K562 (cell line): ENCODE data around the gene LRP10. TPM values are rescaled to one million over a fixed set of nuclear protein-coding genes. Genes with fewer than 3 reads are reported as not detected.

Source experiments
- GABPB1 ChIP-seq: sonication (generic); formaldehyde crosslinking; IDR thresholded peaks from 2 replicates; pipeline ENCODE4 v1.8.0; 2022; ENCODE audit warnings: mild to moderate bottlenecking, missing genetic modification reagents
- MCM5 ChIP-seq: fragments of 450-650 bp; IDR thresholded peaks from 2 replicates; pipeline ENCODE4 v1.6.1; 2016; ENCODE audit warnings: low read depth
- NCOA2 ChIP-seq, 2 experiments: fragments of 450-650 bp; IDR thresholded peaks; 2 replicates each; pipeline ENCODE4 v1.6.1; 2018; ENCODE audit warnings: mild to moderate bottlenecking in 2 of 2, moderate library complexity in 1 of 2; ENCODE audit not compliant: partially characterized antibody in 2 of 2
- OTX1 ChIP-seq: fragments of 450-650 bp; formaldehyde crosslinking; IDR thresholded peaks from 2 replicates; pipeline ENCODE4 v1.4.0; 2022; ENCODE audit warnings: mild to moderate bottlenecking
- PTBP1 ChIP-seq: fragments of 200-400 bp; formaldehyde crosslinking; IDR thresholded peaks from 2 replicates; pipeline ENCODE4 v1.6.1; 2017; ENCODE audit warnings: low read depth, low read length
- SOX6 ChIP-seq: fragments of 450-650 bp; IDR thresholded peaks from 2 replicates; pipeline ENCODE4 v1.6.1; 2014; ENCODE audit warnings: mild to moderate bottlenecking
- TSHZ1 ChIP-seq: fragments of 250-450 bp; sonication (Bioruptor Pico); IDR thresholded peaks from 2 replicates; pipeline ENCODE4 v1.4.0; 2020; ENCODE audit warnings: mild to moderate bottlenecking, moderate library complexity
- ZNF407 ChIP-seq: fragments of 450-650 bp; IDR thresholded peaks from 2 replicates; pipeline ENCODE4 v1.6.1; 2016; ENCODE audit warnings: low read depth
- polyA plus RNA-seq, 8 experiments: library from polyadenylated mRNA; depleted of rRNA in 4 of 8; stranded (reverse) in 5 of 8; unstranded in 3 of 8; fragments of >200 nt; fragmentation: Nextera tagmentation in 2 of 8; fragmentation: Illumina TruSeq in 1 of 8; extraction: Ambion mirVana in 2 of 8; extraction: Trizol in 1 of 8; gene quantifications; 2 replicates each; pipeline versions ENCODE4 v1.2.1 to v1.2.3, GENCODE V29; 2011 to 2014; ENCODE audit warnings: inconsistent platforms in 1 of 8, missing spikeins in 1 of 8
- total RNA-seq, 7 experiments: library from RNA; depleted of rRNA in 6 of 7; stranded (reverse); fragments of >200 nt in 6 of 7; fragmentation: Illumina TruSeq in 2 of 7; extraction: Trizol in 2 of 7; gene quantifications; 2 replicates each; pipeline versions ENCODE4 v1.2.1 to v1.2.3, GENCODE V29; 2011 to 2021; ENCODE audit warnings: low replicate concordance in 1 of 7
- TF ChIP-seq, protein P1 (sequence below): fragments of 450-650 bp; IDR thresholded peaks from 2 replicates; pipeline ENCODE4 v1.6.1; 2018; ENCODE audit warnings: mild to moderate bottlenecking, low read depth; ENCODE audit not compliant: partially characterized antibody
- TF ChIP-seq, protein P2 (sequence below): fragments of 450-650 bp; formaldehyde crosslinking; IDR thresholded peaks from 2 replicates; pipeline ENCODE4 v1.4.0; 2020; ENCODE audit warnings: mild to moderate bottlenecking, mixed read lengths

Gene LRP10
- total and polyA plus RNA-seq, 9 of the 15 experiments (the other 6 are each of a cell fraction or from before 2014, with no cell fraction given), result 1.3 to 45.5 (median 10.9) TPM

GRCh38 chr14:22870811-22871223 lies 723 bp upstream of the LRP10 start (continued):
- TF ChIP-seq ZNF407, result no peak
- TF ChIP-seq, protein P1, sequence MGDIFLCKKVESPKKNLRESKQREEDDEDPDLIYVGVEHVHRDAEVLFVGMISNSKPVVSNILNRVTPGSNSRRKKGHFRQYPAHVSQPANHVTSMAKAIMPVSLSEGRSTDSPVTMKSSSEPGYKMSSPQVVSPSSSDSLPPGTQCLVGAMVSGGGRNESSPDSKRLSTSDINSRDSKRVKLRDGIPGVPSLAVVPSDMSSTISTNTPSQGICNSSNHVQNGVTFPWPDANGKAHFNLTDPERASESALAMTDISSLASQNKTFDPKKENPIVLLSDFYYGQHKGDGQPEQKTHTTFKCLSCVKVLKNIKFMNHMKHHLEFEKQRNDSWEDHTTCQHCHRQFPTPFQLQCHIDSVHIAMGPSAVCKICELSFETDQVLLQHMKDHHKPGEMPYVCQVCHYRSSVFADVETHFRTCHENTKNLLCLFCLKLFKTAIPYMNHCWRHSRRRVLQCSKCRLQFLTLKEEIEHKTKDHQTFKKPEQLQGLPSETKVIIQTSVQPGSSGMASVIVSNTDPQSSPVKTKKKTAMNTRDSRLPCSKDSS, result no peak
- no peak for TF ChIP-seq MCM5
- no peak; the same call in 1 of the 2 replicates for TF ChIP-seq SOX6
- no peak for TF ChIP-seq OTX1
- no peak for TF ChIP-seq TSHZ1
- no peak for TF ChIP-seq PTBP1
- no peak for TF ChIP-seq GABPB1 (CRISPR knock-in tag)
- no peak for TF ChIP-seq NCOA2 (IDR thresholded peaks at IDR 0.05; ENCODE audit: partially characterized antibody in 2 of 2)
- TF ChIP-seq, protein P2, sequence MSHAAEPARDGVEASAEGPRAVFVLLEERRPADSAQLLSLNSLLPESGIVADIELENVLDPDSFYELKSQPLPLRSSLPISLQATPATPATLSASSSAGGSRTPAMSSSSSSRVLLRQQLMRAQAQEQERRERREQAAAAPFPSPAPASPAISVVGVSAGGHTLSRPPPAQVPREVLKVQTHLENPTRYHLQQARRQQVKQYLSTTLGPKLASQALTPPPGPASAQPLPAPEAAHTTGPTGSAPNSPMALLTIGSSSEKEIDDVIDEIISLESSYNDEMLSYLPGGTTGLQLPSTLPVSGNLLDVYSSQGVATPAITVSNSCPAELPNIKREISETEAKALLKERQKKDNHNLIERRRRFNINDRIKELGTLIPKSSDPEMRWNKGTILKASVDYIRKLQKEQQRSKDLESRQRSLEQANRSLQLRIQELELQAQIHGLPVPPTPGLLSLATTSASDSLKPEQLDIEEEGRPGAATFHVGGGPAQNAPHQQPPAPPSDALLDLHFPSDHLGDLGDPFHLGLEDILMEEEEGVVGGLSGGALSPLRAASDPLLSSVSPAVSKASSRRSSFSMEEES (CRISPR knock-in tag), result no peak
